NCI-H510A (cell line): ENCODE measurements around the gene CYP26B1.

Source experiments
- DNase-seq: peaks from one replicate; lab custom pipeline; 2025; lab: John Stamatoyannopoulos, UW

CYP26B1 gene

DNA sequence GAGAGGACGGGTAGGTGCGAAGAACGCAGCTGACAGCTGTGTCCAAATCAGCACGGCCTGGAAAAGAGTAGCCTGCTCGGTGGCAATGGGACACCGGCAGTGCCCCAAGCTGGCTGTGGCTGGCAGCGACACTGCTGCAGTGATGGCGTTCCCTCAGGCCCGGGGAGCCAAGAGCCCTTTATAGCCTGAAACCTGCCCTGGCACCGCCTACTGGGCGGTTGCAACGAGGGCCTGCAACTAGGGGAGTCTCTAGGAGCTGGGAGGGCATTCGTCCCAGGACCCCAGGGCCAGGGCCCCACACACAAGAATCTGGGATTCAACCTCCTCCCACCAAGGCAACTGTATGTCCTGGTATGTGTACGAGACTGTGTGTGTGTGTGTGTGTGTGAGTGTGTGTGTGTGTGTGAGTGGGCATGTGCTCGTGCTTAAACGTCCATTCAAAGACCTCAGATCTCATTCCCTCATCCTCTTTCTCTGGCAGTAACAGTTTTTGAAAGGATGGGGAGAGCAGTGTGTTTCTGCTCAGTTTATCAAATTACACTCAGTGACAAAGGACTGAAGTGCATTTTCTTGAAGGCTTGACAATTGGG lies 6.8 kb upstream of the CYP26B1 start:
- DNase-seq, result no peak

DNA sequence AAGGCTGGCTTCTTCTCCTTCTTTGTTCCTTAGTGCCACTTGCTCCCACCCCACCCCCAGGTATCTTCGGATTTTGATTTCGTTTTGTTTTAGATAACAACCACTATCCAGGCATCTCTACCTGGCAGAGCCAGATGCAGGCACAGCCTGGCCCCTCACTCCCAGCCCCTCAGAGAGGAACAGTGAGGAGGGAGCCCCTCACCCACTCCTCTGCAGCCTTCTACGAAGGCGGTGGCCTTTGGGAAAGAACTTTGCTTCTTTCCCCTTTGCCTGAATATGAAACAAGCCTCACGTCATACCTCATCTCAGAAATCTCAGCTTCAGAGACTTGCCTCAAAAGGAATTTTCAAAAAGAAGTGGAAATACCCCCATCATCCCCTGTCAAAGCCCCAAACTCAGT lies 6.3 kb upstream of the CYP26B1 start:
- DNase-seq, result no peak

DNA sequence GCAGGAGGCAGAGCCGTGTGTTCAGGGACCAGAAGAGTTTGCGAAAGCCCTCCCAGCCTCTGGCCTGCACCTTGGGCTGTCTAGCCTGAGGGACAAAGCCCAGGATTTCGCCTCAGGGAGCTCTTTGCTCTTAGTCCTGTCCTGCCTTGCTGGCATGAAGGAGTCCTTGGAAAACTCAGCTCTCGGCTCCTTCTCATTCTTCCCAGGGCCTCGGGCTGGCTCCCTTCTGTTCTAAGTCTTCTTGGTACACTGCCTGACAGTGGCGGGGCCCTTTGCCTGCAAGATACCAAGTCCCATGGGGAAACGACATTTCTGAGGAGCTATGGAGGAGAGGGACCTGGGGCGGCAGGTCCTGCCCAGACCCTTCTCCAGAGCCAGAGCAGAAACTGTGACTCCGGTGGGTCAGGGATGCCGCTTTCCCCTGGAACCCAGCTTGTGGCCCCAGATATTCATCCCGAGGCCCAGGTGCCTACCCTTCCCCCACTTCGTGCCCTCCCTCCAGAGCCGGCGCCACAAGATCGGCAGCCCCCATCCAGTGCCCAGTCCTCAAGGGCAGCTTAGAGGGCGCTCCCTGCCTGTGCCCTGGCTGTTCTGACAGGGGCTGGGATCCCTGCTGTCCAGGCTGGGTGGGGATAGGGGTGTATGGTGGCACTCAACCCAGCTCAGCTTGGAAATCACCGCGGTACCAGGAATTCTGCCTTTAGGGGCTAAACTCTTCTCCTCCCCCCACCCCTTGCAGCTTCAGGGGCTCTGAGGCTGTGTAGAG lies 5.5 kb upstream of the CYP26B1 start:
- no peak for DNase-seq

DNA sequence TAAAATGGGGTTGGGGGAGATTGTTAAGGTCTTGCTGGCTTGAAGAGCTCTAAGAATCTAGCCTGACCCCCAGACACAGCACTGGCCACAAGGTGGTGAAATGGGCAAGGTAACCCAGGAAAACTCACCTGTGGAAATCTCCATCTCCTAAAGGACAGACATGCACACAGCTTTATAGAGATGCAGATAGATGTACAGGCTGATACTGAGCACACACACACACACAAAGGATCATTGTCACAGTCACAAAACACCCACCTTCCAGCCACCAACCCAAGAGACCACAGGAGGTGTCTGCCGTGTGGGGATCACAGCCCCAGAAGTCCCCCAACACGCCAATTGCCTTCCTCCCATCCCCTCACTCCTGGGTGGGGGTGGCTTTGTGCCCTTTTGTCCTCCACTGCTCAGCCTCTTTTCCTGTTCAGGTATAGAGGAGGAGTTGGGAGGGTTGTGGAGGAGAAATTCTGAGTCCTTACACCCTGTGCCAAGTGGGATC lies 3.2 kb upstream of the CYP26B1 start:
- DNase-seq, result no peak

DNA sequence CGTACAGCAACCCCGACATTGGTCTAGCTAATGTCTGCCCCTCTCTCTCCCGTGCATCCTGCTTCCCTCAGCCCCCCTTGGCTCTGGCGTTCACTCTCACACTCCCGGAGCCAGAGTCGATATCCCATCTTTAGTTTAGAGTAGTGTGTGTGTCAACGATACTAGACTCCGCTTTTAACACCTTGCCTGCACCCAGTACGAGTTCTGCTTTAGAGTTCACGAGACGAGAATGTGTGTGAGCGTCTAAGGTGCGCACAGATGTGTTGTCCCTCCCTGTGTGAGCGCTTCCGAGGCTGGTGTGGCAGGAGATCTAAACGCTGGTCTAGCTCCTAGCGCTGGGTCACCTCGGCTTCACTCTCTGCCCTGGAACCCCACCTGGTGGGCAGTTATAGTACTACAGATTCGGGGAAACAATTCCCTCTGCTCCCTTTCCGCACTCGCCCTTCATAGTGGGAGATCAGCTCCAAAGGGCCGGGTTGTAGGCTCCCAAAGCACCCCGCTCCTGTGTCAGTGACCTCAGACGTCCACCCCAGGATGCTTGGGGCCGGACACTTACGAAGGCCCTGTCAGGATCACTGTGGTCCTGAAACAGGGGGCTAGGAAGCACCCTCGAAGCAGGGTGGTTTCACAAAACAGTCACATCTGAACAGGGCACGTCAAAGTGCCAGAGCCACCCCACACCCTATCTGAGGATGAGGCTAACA lies 2.6 kb upstream of the CYP26B1 start:
- DNase-seq, result peak; percentile 67

DNA sequence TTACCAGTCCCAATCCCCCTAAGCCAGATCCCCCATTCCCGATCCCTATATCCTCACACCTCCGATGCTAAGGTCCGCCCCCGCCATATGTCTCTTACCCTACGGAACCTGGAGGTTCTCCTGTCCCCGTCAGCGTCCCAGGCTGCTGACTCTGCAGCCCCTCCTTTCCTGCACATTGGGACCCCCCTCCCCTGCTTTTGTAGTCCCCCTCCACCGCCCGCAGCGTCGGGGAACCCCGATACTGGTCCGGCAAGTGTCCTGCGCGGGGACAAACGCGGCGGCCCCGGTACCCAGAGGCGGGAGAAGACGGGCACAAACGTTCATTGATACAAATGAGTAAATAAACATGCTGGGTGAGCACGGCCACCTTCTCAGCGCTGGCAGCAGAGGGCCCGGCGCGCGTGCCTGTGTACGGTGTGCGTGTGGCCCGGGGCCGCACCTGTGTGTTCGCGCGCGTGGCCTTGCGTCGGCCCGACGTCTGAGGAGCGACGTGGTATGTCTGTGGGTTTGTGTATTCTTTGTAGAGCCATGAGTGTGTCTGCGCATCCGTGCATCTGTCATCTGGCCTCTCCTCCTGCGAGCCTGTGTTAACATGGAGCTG lies 2.0 kb upstream of the CYP26B1 start:
- DNase-seq, result no peak

DNA sequence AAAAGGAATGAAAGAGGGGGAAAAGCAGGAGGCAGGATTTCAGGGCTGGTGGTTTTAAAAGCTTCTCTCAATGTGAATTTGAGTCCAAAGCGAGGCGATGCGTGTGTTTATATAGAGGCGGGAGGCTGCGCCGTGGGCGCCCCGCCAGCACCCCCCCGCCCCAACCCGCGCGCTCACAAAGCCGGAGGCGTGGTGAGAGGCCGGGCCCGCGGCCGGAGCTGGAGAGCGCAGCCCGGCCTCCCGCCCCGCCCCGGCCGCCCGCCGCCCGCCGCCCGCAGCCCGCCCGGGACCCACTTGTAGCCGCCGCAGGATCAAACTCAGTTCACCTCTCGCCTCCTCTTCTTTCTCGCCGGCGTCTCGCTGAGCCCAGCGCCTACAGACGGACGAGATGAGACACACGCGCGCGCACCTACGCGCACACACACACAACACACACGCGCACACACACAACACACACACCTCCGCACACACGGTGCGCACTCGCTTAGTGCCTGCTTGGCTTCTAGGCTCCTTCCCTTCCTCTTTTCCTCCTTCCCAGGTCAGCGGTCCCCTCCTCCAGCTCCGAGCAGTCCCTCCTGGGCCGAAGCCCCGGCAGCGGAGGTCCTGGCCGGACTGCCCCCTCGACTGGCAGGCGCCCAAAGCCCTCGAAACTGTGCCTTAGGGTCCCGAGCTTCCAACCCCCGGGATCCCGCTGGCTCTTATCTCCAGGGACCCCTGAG lies 1.3 kb upstream of the CYP26B1 start:
- no peak for DNase-seq

DNA sequence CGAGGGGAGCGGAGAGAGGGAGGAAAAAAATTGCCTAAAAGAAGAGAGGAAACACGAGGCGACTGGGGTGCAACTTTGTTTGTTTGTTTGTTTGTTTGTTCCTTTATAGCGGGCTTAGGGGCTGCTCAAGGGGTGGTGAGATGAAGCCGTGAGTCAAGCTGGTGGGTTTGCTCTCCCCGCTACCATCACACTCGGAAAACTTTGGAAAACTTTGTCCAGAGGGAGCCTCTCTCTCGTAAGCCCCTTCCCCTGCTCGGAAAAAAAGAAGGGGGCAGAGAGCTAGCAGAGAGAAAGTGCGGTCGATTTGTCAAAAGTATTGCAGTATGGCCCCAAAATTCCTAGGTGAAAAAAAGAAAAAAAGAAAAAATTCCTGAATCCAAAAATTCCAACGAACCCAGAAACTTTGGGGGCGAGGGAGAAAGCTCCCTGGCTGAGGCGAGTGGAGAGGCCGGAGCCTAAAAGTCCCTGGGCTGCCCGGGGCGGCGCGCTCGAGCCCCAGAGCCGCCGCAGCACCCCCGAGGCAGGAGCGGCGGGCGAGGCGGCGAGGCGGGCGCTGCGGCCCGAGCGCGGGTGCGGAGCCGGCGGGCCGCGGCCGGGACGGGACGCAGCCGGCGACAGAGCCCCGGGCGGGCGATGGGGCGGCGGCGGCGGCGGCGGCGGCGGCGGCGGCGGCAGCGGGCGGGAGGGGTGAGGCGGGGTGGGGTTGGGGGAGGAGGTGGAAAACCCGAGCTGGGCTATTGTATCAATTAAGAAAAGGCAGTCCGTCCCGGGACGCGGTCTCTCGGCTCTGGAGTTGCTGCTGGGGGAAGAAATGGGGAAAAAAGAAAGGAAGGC lies 558 bp upstream of the CYP26B1 start:
- no peak for DNase-seq

DNA sequence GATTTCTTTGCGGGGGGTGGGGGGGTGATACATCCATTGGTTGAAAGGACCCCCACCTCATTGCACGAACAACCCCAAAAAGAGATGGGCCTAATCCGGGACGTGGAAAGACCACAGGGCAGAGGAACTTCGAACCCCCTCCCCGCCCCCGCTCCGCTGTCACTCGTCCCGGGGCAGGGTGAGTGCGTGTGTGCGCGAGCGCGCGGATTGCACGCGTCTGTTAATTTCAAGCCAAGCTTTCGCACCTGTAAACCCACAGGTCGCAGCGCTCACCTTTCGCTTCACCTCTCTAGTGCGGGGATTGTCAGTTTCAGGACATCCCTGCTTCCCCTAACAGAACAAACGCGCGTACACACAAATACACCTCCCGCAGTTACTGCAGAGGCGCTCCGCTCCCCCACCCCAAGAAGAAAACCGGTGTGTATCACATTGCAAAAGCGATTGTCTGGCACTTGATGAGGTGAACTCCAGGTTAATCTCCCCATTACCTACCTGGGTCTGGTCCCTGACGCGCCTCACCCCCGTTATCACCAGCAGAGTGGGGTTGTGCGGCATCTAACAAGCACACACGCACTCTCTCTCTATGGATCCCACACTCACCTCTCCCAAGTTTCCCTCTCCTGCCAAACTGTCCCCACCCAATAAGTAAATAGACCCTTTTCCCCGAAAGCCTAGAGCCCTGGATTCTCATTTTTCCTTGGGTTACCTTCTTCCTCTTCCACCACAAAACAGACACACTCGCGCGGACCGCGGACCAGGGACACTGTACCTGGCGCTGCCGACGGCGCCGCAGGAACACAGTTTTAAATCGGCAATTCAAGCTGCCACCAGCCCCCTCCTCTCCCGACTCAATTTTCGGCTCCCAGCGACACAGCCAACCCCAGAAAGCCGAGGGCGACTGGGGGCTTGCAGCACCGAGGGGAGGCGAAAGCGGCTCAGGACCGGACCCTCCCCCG lies 1.0 kb downstream of the CYP26B1 start:
- DNase-seq, result no peak

DNA sequence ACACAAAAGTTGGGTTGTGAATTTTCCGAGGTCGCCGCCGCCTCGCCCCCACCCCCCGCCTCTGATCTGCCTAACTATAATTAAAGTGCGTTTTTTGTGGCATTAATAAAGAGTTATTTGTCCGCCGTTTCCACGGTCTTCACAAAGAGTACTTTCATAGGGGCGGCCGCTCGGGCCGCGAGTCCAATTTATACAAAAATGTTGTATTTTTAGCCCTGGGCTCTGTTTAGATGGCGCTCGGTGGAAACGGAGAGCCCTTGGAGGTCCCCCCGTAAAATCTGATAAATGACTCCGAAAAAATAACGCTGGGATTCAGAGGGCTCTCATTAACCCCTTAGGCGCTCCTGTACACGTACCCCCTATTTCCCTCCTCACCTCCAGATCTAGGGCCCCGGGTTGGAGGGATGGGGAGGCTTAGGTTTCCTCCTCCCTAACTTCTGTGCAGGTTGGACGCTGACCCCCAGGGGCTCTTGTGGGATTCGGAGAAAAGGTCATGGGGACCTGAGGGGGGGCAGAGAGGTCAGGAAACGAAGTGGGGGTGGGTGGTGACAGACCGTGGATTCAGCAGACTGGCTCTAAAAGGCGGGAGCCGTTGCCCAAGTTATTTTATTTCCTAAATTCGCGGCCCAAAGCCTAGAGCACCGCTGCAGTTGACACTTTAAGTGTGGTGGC lies 1.9 kb downstream of the CYP26B1 start:
- no peak for DNase-seq

DNA sequence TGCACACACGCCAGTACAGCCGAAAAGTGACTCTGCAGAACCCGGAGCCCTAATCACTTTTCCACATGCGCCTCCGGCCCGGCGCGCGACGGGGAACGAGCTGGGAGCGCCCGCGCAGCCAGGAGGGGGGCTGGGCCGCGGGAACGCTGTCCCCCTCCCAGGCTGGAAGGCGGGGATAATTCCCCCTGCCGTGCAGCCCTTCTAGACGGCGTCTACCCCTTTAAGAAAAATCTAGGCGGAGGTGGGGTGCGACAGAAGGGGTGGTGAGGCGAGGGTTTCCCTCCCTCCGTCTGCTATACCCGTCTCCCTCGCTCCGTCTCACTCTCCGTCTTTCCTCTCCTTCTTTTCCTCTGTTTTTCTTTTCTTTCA lies 2.4 kb downstream of the CYP26B1 start:
- peak; percentile 54 for DNase-seq

DNA sequence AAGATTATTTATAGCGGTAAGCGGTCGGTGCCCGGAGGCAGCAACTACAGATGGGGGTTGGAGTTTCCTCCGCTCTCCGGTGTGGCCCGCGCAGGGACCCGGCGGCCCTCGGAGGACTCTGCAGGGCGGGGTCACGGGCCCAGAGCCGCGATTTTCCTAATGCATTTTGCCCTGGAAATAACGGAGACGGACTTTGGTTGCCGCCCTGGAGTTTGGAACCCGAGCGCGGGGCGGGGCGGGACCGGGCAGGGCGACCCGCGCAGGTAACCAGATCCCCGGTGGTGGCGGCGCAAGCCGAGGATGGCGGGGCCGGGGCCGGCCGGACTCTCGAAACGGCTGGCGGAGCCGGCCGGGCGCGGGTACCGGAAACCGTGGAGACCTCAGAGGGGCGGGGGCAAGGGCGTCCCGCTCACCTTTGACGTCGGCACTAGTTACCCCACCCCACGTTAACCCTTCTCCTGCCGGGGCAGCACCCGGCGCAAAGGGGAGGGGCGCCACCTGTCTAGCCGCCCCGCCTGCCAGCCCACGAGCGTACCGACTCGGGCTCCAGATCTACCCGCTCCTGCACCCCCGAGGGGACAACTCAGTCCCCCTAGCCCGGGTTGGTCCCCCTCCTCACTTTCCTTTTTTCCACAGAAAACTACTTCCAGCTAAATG lies 2.9 kb downstream of the CYP26B1 start:
- peak; percentile 60 for DNase-seq

DNA sequence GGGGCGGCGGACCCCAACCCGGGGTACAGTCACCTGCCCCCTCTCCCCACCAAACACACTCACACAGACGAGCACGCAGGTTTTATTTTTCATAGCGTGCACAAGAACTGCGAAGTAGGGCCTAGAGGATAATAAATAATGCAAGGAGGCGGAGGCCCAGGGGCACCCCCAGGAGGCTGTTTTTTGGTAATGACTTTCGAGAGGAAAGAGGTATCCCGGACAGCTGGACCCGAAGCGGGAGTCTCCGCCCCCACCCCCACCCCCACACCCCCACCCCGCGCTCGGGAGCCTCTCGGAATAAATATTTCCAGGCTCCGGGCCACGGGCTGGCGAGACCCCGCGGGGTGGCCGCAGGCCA lies 3.4 kb downstream of the CYP26B1 start:
- DNase-seq, result no peak

DNA sequence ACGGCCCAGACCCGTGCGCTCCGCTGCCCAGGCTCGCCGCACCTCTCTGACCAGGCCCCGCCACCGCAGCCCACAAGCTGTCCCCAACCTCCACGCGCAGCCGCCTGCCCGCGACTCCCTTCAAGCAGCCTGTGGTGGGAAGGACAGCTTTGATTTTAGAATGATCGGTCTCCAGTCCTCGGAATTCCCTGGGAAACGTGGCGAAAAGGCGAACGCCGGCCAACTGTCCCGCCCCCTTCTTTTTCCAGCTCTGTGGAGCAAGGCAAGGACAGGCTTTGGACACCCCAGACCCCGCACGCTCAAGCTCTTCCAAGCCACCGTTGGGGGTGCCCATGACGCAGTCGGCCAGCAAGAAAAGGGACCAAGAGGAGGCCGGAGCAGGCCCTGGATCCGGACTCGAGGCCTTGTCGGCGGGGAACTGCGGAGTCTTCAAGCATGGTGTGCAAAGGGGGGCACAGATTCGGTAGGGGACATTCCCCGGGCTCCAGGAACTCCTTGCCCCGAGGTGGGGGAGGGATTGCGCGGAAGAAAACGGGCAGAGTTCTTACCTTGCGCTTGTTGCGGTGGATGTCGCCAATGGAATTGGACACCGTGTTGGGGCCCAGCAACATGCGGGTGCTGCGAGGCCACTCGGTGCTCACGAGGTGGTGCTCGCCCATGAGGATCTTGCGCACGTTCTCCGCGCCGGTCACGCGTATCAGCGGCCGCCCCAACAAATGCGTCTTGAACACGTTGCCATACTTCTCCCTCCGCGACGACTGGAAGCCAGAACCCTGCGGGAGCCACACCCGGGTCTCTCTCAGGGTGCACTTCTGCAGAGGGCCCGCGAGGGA lies 4.0 kb downstream of the CYP26B1 start:
- no peak for DNase-seq

DNA sequence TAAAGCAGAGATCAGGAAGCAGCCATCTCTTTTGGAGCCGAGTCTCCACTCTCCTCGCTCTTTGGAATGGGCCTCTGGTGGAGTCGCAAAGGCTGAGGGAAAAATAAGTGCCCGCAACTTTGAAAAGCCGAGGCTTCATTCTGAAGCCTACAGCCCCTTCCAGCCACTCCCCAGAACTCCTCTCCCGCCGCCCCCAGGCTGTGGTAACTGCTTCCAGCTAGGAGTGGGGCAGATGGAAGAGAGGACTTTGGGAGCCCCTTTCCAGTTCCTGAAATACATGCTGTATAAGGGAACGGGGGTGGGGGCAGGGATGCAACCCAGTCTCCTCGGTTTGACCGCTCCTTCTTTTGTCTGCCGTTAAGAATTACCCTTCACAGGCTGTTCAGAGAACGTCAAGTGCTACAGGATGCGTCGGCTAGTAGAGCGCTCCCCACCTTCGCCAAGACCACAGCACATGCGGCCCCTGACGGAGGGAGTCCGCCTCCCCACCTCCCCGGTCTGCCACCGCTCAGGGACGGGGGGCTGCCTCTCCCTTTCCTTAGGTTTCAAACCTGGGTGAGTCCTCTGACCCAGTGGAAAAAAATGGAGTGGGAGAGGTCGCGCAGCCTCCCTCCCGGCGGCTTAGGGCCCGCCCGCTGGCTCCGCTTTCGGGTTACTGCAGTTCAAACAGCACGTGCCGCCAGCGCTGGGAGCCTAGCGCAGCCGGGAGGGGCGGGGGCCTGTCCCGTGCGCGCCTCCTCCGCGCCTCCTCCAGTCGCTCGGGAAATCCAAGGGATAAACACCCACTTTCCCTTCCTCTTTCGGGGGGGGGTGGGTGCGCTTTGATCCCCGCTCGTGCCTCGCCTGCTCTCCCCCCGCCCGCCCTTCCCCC lies 4.9 kb downstream of the CYP26B1 start:
- no peak for DNase-seq

DNA sequence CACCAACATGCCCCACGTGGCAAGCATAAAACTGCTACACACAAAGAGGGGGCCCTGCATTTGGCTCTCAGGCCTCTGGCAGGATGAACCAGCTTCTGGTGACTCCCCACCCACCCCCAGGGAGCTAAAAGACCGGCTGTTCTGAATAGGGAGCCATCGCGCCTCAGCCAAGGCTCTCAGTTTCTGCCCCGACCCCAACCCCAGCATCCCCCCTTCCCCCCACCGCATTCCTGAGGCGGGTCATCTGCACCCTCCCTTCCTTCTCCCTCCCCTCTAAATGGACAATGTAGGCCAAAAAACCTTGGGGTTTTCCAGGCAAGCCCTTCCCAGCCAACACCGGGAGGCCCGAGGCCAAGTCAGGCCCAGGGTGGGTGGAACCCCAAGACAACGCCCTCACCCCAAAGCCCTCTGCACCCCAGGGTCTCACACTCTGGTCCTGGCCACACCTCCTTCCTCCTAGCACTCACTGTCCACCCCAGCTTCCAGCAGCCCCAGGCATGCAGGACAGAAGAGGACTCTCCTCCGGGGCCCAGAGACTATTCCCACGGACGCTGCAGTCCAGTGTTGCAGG lies 5.7 kb downstream of the CYP26B1 start:
- DNase-seq, result no peak
